ENCODE data around the gene DDB1. TPM values are rescaled to one million over a fixed set of nuclear protein-coding genes. Genes with fewer than 3 reads are reported as not detected.

Gene DDB1
- total and polyA plus RNA-seq, 9 of the 15 experiments (the other 6 are each of a cell fraction or from before 2014, with no cell fraction given), result 172 to 361 (median 266) TPM

DNA sequence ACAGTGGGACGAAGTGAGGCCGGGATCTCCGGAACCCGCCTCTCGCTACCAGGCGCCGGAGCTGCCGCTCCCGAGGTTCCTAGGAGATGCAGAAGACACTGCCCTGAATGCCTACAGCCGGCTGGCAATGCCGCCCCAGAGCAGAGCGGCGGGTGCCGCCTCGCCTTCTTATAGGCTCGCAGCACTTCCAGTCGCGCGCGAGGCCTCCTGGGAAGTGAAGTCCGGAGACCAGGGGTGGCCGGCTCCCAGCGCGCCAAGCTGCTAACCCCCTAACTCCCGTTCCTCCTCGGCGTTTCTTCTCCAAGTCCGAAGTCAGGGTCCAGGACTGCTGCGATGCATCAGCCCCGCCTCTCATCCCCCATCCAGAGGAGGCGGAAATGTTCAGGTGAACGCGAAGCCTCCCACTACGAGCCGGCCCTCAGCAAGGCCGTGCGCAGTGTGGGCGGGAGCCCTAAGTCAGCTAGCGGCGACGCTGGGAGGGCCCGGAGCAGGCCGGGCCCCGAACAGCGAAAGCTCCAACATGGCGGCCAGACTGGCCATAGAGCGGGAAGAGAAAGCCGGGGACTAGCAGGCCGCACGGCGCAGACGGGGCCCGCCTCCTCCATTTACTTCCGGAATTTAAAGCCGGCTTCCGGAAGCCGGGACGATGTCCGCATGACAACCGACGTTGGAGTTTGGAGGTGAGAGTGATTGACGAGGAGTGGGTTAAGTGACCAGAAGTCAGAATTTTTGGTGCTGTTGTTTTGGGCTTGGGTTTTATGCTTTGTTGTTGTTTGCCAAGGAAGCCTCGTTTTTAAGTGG, 29.0 kb upstream of the DDB1 start, which contains the start of the genes CYB561A3 and TMEM138 (continued):
- TF ChIP-seq, protein P1, sequence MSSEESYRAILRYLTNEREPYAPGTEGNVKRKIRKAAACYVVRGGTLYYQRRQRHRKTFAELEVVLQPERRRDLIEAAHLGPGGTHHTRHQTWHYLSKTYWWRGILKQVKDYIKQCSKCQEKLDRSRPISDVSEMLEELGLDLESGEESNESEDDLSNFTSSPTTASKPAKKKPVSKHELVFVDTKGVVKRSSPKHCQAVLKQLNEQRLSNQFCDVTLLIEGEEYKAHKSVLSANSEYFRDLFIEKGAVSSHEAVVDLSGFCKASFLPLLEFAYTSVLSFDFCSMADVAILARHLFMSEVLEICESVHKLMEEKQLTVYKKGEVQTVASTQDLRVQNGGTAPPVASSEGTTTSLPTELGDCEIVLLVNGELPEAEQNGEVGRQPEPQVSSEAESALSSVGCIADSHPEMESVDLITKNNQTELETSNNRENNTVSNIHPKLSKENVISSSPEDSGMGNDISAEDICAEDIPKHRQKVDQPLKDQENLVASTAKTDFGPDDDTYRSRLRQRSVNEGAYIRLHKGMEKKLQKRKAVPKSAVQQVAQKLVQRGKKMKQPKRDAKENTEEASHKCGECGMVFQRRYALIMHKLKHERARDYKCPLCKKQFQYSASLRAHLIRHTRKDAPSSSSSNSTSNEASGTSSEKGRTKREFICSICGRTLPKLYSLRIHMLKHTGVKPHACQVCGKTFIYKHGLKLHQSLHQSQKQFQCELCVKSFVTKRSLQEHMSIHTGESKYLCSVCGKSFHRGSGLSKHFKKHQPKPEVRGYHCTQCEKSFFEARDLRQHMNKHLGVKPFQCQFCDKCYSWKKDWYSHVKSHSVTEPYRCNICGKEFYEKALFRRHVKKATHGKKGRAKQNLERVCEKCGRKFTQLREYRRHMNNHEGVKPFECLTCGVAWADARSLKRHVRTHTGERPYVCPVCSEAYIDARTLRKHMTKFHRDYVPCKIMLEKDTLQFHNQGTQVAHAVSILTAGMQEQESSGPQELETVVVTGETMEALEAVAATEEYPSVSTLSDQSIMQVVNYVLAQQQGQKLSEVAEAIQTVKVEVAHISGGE (CRISPR knock-in tag; IDR thresholded peaks at IDR 0.05), result peak; percentile 71 to 97 (median 82); a peak in 5 of 6 replicates
- TF ChIP-seq NONO (IDR thresholded peaks at IDR 0.05; ENCODE audit: low read depth in 2 of 2, low read length in 1 of 2), result peak in 1 of 2 experiments; percentile 67; a peak in 1 of 4 replicates
- TF ChIP-seq, protein P2, sequence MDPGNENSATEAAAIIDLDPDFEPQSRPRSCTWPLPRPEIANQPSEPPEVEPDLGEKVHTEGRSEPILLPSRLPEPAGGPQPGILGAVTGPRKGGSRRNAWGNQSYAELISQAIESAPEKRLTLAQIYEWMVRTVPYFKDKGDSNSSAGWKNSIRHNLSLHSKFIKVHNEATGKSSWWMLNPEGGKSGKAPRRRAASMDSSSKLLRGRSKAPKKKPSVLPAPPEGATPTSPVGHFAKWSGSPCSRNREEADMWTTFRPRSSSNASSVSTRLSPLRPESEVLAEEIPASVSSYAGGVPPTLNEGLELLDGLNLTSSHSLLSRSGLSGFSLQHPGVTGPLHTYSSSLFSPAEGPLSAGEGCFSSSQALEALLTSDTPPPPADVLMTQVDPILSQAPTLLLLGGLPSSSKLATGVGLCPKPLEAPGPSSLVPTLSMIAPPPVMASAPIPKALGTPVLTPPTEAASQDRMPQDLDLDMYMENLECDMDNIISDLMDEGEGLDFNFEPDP (CRISPR knock-in tag; IDR thresholded peaks at IDR 0.05), result no peak
- TF ChIP-seq ZNF197 (CRISPR knock-in tag; IDR thresholded peaks at IDR 0.05; ENCODE audit: low read depth), result peak; percentile 73; the same call in 1 of the 2 replicates
- TF ChIP-seq CTBP1 (IDR thresholded peaks at IDR 0.05; ENCODE audit: borderline replicate concordance), result peak; percentile 68
- TF ChIP-seq, protein P3, sequence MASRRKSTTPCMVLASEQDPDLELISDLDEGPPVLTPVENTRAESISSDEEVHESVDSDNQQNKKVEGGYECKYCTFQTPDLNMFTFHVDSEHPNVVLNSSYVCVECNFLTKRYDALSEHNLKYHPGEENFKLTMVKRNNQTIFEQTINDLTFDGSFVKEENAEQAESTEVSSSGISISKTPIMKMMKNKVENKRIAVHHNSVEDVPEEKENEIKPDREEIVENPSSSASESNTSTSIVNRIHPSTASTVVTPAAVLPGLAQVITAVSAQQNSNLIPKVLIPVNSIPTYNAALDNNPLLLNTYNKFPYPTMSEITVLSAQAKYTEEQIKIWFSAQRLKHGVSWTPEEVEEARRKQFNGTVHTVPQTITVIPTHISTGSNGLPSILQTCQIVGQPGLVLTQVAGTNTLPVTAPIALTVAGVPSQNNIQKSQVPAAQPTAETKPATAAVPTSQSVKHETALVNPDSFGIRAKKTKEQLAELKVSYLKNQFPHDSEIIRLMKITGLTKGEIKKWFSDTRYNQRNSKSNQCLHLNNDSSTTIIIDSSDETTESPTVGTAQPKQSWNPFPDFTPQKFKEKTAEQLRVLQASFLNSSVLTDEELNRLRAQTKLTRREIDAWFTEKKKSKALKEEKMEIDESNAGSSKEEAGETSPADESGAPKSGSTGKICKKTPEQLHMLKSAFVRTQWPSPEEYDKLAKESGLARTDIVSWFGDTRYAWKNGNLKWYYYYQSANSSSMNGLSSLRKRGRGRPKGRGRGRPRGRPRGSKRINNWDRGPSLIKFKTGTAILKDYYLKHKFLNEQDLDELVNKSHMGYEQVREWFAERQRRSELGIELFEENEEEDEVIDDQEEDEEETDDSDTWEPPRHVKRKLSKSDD (conservative IDR thresholded peaks at IDR 0.05; ENCODE audit: low read length), result no peak
- TF ChIP-seq, protein P4, sequence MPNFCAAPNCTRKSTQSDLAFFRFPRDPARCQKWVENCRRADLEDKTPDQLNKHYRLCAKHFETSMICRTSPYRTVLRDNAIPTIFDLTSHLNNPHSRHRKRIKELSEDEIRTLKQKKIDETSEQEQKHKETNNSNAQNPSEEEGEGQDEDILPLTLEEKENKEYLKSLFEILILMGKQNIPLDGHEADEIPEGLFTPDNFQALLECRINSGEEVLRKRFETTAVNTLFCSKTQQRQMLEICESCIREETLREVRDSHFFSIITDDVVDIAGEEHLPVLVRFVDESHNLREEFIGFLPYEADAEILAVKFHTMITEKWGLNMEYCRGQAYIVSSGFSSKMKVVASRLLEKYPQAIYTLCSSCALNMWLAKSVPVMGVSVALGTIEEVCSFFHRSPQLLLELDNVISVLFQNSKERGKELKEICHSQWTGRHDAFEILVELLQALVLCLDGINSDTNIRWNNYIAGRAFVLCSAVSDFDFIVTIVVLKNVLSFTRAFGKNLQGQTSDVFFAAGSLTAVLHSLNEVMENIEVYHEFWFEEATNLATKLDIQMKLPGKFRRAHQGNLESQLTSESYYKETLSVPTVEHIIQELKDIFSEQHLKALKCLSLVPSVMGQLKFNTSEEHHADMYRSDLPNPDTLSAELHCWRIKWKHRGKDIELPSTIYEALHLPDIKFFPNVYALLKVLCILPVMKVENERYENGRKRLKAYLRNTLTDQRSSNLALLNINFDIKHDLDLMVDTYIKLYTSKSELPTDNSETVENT (CRISPR knock-in tag; IDR thresholded peaks at IDR 0.05), result no peak
- TF ChIP-seq POLR3A (IDR thresholded peaks at IDR 0.05; ENCODE audit: borderline replicate concordance, extremely low read depth, insufficient read depth, insufficient read length), result no peak
- TF ChIP-seq CBFB (CRISPR knock-in tag; IDR thresholded peaks at IDR 0.05), result 0 out of 2 replicates have a peak, but pooled peaks have one; percentile 52
- peak; percentile 53 for TF ChIP-seq CCNT2 (IDR thresholded peaks at IDR 0.05; ENCODE audit: borderline replicate concordance, extremely low read depth, insufficient read length, low read depth, low read length)
- TF ChIP-seq, protein P5, sequence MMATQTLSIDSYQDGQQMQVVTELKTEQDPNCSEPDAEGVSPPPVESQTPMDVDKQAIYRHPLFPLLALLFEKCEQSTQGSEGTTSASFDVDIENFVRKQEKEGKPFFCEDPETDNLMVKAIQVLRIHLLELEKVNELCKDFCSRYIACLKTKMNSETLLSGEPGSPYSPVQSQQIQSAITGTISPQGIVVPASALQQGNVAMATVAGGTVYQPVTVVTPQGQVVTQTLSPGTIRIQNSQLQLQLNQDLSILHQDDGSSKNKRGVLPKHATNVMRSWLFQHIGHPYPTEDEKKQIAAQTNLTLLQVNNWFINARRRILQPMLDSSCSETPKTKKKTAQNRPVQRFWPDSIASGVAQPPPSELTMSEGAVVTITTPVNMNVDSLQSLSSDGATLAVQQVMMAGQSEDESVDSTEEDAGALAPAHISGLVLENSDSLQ (IDR thresholded peaks at IDR 0.05), result peak; percentile 93
